Stimulated activated memory B cell treated with anti-CD40 and anti-IgM and Interleukin-4, amounts not matched to agents 10 μg/mL and 1 μg/mL and 100 μg/mL, for 72 hours (primary cell): ENCODE data around the gene PKP4.
A peak's percentile ranks its signal among the peaks of the same experiment; 100 is the strongest.

Experiments used
- ATAC-seq: fragments of 150-1000 bp; cut with Tn5 transposase; 2 replicates; pipeline ENCODE4 v1.10.0; 2021
- H3K27ac Mint-ChIP-seq: one replicate; pipeline ENCODE4 v1.8.0; 2022; ENCODE audit warnings: mild to moderate bottlenecking, mixed read lengths
- H3K27me3 Mint-ChIP-seq: one replicate; pipeline ENCODE4 v1.8.0; 2022; ENCODE audit warnings: mixed read lengths
- H3K36me3 Mint-ChIP-seq: one replicate; pipeline ENCODE4 v1.8.0; 2022; ENCODE audit warnings: mixed read lengths
- H3K4me1 Mint-ChIP-seq: one replicate; pipeline ENCODE4 v1.8.0; 2022; ENCODE audit warnings: mixed read lengths
- H3K4me3 Mint-ChIP-seq: one replicate; pipeline ENCODE4 v1.8.0; 2022; ENCODE audit warnings: mild to moderate bottlenecking, moderate library complexity, mixed read lengths
- H3K9me3 Mint-ChIP-seq: one replicate; pipeline ENCODE4 v1.8.0; 2022; ENCODE audit warnings: mixed read lengths

PKP4 gene

GRCh38 chr2:158649846-158650245 lies 193.1 kb downstream of the PKP4 start:
- H3K4me3 Mint-ChIP-seq: no peak overlapping the region
- H3K4me1 Mint-ChIP-seq: no peaks in the 10 kb centered on the region
- H3K9me3 Mint-ChIP-seq: no peaks in the 10 kb centered on the region
- no peak overlapping the region for H3K27ac Mint-ChIP-seq
- H3K27me3 Mint-ChIP-seq: no peaks in the 10 kb centered on the region
- ATAC-seq: no peak
- no peaks in the 10 kb centered on the region for H3K36me3 Mint-ChIP-seq

- Mint-ChIP-seq H3K4me3 (no peak overlapping the region), H3K36me3 (no peaks in the 10 kb centered on the region), H3K9me3 (no peaks in the 10 kb centered on the region), H3K27ac (no peak overlapping the region), H3K4me1 (no peaks in the 10 kb centered on the region), H3K27me3 (no peaks in the 10 kb centered on the region)
- no peak for ATAC-seq
Measured at GRCh38 chr2:158650646-158651357, 194.1 kb downstream of the PKP4 start.

GRCh38 chr2:158651358-158652057 lies 194.8 kb downstream of the PKP4 start:
- no peaks in the 10 kb centered on the region for H3K4me1 Mint-ChIP-seq
- H3K9me3 Mint-ChIP-seq: no peaks in the 10 kb centered on the region
- H3K27ac Mint-ChIP-seq: no peak overlapping the region
- H3K27me3 Mint-ChIP-seq: no peaks in the 10 kb centered on the region
- ATAC-seq: no peak
- H3K4me3 Mint-ChIP-seq: no peak overlapping the region
- no peaks in the 10 kb centered on the region for H3K36me3 Mint-ChIP-seq

DNA sequence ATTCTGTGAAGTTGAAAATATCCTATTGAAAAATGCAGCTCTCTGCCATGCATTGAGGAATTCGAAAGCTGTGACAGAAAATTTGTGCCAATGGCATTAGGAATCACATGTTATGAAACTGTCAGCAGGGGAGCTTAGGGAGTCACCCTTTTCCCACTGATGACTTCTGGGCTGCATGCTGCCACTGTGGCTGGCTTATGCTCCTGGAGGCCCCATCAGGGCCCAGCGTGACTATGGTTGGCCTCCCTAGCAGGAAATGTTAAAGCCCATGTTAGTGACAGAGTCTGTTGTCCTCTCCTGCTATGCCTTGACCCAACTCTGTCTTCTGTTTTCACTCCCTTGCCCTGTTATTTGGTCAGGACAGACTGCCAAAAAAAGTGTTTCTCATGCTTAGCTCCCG lies 198.9 kb downstream of the PKP4 start:
- no peak for ATAC-seq
- H3K36me3 Mint-ChIP-seq: no peaks in the 10 kb centered on the region
- no peaks in the 10 kb centered on the region for H3K27me3 Mint-ChIP-seq
- no peak overlapping the region for H3K4me3 Mint-ChIP-seq
- no peaks in the 10 kb centered on the region for H3K4me1 Mint-ChIP-seq
- H3K27ac Mint-ChIP-seq: no peak overlapping the region
- H3K9me3 Mint-ChIP-seq: no peaks in the 10 kb centered on the region

DNA sequence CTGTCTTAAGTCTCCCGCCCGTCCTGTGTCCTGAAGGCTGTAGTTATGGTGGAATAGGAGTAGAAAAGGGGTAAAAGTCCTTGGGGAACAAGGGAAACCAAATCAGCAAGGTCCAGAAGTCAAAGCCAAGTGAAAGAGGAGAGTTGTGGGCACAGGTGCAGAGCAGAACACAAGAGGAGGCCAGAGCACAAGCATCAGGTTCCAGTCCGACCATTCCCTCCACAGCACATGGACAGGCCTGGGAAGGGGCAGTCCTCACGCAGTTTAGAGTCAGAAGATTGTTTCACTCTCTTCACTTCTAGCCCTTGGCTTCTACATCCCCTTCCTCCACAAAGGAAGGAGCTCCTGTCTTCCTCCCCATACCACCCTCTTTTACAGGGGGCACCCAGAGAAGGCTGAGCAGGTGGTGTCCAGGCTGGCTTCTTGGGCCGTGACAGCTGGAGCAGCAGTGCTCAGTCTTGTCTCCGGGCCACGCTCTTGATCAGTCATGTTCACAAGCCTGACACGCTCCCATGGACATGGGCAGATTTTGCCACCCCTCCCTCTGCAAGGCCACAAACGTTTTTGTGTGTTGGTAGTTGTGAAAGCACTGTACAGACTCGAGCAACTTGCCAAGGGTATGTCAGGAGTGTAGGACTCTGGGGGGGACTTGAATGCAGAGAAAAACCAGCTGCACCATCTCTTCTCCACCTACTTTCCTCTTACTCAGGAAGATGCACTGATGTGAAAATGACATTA lies 199.9 kb downstream of the PKP4 start:
- Mint-ChIP-seq H3K27ac (no peak overlapping the region), H3K36me3 (no peaks in the 10 kb centered on the region), H3K9me3 (no peaks in the 10 kb centered on the region), H3K4me1 (no peaks in the 10 kb centered on the region), H3K4me3 (no peak overlapping the region), H3K27me3 (no peaks in the 10 kb centered on the region)
- peak; percentile 40 for ATAC-seq

DNA sequence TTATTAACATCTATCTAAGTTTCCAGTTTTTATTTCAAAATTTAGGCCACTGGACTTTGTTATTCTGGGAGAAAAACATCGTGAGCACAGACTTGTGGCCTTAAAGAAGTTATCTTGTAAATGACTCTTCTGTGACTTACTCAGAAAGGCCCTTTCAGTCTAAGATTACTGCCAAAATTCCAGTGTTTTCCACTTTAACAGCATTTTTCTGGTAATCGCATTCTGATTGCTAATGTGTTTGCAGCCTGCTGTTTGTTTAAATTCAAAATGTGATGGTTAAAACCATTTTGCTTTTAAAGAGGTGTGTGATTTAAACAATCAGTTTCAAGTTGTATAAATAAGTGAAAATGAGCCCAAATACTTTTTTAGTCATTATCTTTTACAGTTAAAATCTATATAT lies 201.6 kb downstream of the PKP4 start:
- no peaks in the 10 kb centered on the region for H3K9me3 Mint-ChIP-seq
- H3K36me3 Mint-ChIP-seq: no peaks in the 10 kb centered on the region
- H3K4me3 Mint-ChIP-seq: no peak overlapping the region
- ATAC-seq: no peak
- no peak overlapping the region for H3K27ac Mint-ChIP-seq
- no peaks in the 10 kb centered on the region for H3K4me1 Mint-ChIP-seq
- no peaks in the 10 kb centered on the region for H3K27me3 Mint-ChIP-seq

GRCh38 chr2:158659483-158659882 lies 202.7 kb downstream of the PKP4 start:
- Mint-ChIP-seq H3K36me3 (no peaks in the 10 kb centered on the region), H3K4me1 (no peaks in the 10 kb centered on the region), H3K27ac (no peak overlapping the region), H3K4me3 (no peak overlapping the region), H3K27me3 (no peaks in the 10 kb centered on the region), H3K9me3 (no peaks in the 10 kb centered on the region)
- no peak for ATAC-seq

DNA sequence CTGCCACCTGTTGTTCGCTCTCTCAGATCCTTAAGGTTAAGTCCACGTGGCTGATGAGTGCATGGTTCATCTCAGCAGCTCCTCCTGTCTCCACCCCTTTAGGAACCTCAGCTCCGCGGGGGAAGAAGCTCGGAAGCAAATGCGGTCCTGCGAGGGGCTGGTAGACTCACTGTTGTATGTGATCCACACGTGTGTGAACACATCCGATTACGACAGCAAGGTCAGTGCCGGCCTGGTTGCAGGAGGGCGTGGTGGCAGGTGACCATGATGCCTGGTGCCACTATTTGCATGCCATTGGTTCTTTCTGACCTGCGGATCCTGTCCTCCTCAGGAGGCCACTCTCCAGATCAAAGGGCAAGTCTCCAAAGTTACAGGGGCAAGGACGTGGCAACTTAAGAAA lies 204.5 kb downstream of the PKP4 start:
- Mint-ChIP-seq H3K9me3 (no peaks in the 10 kb centered on the region), H3K27me3 (no peaks in the 10 kb centered on the region), H3K4me3 (no peak overlapping the region), H3K4me1 (no peaks in the 10 kb centered on the region), H3K27ac (no peak overlapping the region), H3K36me3 (no peaks in the 10 kb centered on the region)
- no peak for ATAC-seq

GRCh38 chr2:158662421-158662820 lies 205.7 kb downstream of the PKP4 start:
- Mint-ChIP-seq H3K4me1 (no peaks in the 10 kb centered on the region), H3K27ac (no peak overlapping the region), H3K27me3 (no peaks in the 10 kb centered on the region), H3K9me3 (no peaks in the 10 kb centered on the region), H3K4me3 (no peak overlapping the region), H3K36me3 (no peaks in the 10 kb centered on the region)
- no peak for ATAC-seq

GRCh38 chr2:158663796-158664195 lies 207.0 kb downstream of the PKP4 start:
- no peaks in the 10 kb centered on the region for H3K9me3 Mint-ChIP-seq
- H3K4me3 Mint-ChIP-seq: no peak overlapping the region
- peak; percentile 7 for ATAC-seq
- H3K4me1 Mint-ChIP-seq: no peaks in the 10 kb centered on the region
- H3K27me3 Mint-ChIP-seq: no peaks in the 10 kb centered on the region
- peaks cover 6% of the 10 kb centered on the region for H3K36me3 Mint-ChIP-seq
- no peak overlapping the region for H3K27ac Mint-ChIP-seq

DNA sequence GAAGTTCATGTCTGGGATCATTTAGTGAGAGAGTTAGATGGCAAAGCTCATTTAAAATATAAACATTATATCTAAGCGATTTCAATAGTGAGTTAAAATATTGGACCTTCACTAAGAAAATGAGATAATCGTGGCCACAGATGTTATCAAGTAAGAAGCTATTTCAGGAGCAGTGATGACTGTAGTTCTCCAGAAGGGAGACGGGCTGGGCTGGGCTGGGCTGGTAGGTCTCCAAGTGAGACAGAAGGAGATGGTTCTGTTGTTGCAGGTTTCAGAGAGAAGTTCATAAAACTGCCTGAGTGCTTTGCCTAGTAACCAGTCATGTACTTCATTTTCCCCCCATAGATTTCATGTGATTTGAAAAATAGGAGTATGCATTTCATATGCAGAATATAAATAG lies 208.2 kb downstream of the PKP4 start:
- Mint-ChIP-seq H3K4me1 (no peaks in the 10 kb centered on the region), H3K27me3 (no peaks in the 10 kb centered on the region), H3K9me3 (no peaks in the 10 kb centered on the region), H3K27ac (no peak overlapping the region), H3K4me3 (no peak overlapping the region), H3K36me3 (peaks cover 6% of the 10 kb centered on the region)
- no peak for ATAC-seq

DNA sequence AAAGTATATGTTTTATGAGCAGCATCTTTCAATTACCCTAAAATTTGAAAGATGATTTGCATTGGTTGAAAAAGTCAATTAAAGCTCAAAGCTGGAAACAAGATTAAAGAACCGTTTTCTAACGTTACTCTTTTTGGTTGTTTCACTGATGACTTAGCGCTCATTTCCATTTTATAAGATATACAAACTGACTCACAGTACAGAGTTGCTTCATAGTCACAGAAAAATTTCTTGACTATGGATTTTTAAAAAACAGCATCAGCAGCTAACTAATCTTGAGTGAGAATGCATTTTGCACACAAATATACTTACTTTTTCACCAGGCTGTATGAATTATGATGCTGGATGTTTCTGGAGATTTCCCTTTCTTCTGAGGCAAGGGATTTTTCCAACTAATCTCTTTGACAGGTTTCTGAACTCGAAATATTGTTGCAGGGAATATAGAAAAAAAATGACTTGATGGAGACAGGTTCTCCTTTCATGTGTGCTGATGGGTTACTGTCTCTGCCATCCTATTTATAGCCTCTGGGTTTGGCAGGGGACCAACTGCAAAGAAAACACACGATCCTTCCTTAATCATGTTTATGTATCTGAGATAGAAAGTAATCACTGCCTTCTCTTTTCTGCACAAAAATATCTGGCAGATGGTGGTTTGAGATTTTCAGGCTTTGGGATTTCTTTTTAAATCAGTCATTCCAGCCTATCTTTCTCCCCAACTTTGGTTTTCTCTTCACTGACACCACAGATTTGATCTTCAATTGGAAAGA lies 209.0 kb downstream of the PKP4 start:
- H3K9me3 Mint-ChIP-seq: no peaks in the 10 kb centered on the region
- H3K4me1 Mint-ChIP-seq: no peaks in the 10 kb centered on the region
- ATAC-seq: no peak
- H3K4me3 Mint-ChIP-seq: no peak overlapping the region
- peaks cover 6% of the 10 kb centered on the region for H3K36me3 Mint-ChIP-seq
- H3K27me3 Mint-ChIP-seq: no peaks in the 10 kb centered on the region
- no peak overlapping the region for H3K27ac Mint-ChIP-seq

DNA sequence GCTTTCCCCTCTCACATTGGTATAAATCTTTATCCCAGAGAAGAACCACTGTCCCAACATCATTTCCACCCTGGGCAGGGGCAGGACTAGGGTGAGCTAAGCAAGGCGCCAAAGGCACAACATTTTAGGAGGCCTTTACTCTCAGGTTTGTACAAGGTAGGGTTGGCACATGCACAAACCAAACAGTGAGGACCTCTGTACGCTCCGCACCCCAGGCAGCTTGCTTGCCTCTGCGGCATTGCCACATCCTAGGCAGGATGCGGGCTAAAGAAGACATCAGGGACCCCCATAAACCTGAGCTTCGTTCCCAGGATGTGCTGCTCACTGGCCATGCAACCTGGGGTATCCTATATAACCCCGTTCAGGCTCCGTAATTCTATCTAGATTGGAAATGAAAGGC lies 210.2 kb downstream of the PKP4 start:
- no peak overlapping the region for H3K4me3 Mint-ChIP-seq
- ATAC-seq: no peak
- H3K9me3 Mint-ChIP-seq: no peaks in the 10 kb centered on the region
- H3K27ac Mint-ChIP-seq: no peak overlapping the region
- no peaks in the 10 kb centered on the region for H3K4me1 Mint-ChIP-seq
- peaks cover 6% of the 10 kb centered on the region for H3K36me3 Mint-ChIP-seq
- no peaks in the 10 kb centered on the region for H3K27me3 Mint-ChIP-seq

DNA sequence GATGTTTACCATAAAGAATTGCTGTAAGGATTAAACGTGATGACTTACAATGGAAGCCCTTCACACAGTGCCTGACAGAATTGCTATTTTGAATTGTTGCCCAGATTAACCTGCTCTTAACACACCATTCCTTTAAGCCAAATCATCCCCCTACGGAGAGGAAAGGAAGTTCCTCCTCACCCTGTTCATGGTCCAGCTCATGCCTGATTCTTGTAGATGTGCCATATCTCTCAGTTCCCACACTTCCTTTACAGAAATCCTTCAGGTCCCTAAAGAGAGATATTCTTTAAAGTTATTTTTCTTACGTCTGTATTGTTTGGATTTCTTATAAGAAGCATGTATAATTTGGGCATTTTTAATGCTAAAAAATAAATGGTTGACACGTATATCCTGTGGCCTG lies 210.8 kb downstream of the PKP4 start:
- Mint-ChIP-seq H3K27me3 (no peaks in the 10 kb centered on the region), H3K36me3 (peaks cover 6% of the 10 kb centered on the region), H3K4me1 (no peaks in the 10 kb centered on the region), H3K4me3 (no peak overlapping the region), H3K9me3 (no peaks in the 10 kb centered on the region), H3K27ac (no peak overlapping the region)
- no peak for ATAC-seq

DNA sequence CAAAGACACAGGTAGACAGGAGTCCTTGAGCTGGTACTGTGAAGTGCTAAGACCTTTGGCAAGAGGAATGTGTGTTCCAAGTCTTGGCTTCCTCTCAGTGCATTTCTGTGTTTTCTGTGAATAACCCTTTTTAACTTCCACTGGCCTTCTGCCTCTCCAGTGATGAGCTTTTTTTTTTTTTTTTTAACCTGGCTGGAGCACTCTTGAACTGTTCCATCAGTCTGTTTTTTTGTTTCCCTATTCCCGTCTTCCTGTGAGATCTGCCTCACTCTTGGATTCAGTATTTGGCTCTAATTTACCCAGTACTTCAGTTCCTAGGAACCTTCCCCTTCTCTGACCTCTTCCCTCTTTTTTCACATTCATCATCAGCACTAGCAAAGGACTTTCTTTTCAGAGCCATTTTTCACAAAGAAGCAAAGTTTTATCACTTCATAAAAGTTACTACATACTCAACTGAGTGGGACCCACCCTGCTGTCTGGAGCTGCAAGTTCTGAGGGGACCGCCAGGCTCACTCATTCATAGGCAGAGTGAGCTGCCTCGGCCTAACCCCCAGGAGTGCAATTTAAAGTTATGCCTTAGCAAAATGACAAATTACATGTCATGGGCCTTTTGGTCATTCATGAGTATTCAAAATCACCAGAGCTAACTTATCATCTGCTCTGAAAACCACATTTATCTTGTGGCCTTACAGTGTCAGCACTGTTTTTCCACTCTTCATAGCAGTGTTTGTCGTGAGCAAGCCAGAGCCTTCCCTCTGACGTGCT lies 211.4 kb downstream of the PKP4 start:
- Mint-ChIP-seq H3K27me3 (no peaks in the 10 kb centered on the region), H3K4me3 (no peak overlapping the region), H3K36me3 (peaks cover 6% of the 10 kb centered on the region), H3K4me1 (no peaks in the 10 kb centered on the region), H3K27ac (no peak overlapping the region), H3K9me3 (no peaks in the 10 kb centered on the region)
- ATAC-seq: no peak
